GM18526 (cell line): ENCODE data around the gene EGR1.

Source experiments
- POLR2A ChIP-seq: IDR thresholded peaks from 3 replicates; pipeline ENCODE4 v1.6.1; 2011; ENCODE audit not compliant: insufficient read length; ENCODE audit errors: extremely low read depth

Gene EGR1

GRCh38 chr5:138515556-138516245 is 50.4 kb downstream of the EGR1 start:
- TF ChIP-seq POLR2A, result no peak

GRCh38 chr5:138517437-138517836 is 52.2 kb downstream of the EGR1 start:
- no peak for TF ChIP-seq POLR2A
